Measurements from ENCODE around the gene CCNL1. TPM values are rescaled to one million over a fixed set of nuclear protein-coding genes. Genes with fewer than 3 reads are reported as not detected.

CCNL1 gene
- total RNA-seq, 1 experiment from 2014 or later: 114 TPM

DNA sequence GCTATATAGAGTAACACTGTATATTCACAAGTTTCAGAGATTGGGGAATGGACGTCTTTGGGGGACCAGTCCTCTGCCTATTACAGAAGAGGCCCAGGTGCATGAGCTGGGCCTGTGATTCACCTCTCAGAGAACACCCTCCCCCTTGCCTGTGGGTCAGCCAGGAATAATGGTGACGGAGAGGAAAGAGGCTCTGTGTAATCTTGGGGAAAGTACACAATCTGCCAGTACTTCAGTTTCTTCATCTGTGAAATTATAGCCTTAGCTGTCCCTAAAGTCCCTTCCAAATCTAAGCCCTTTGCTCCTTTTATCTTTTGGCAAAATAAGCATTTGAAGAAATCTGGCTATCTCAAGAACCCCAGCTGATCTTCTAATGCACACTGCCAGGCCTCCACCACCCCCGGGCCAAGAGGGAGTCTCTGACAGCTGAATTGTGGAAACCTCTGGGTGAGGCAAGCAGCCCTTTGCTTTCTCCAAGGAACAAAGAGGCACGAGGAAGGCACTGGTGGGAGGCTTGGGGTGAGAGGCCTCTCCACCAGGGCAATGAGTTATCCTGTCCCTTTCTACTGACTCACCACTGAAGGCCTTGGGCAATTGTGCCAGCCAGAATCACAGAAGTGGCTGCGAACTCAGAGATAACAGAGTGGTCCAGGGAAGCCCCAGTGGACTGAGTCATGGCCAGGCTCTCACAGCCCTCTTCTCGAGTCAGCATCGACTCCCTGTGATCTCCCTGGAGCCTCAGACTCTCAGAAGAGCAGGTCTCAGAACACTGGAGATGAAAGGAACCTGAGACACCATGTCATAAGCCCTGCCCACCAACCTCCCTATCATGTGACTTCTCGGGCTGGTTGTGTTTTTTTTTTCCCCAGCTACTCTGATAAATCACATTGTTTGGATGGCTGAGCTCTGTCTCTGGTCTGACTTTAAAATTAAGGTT, 31.8 kb downstream of the CCNL1 start:
- H3K9me3 ChIP-seq: no peaks in the 10 kb centered on the region
- peak; percentile 45 to 67 for DNase-seq
- H3K4me1 ChIP-seq: peaks cover 81% of the 10 kb centered on the region
- H3K36me3 ChIP-seq (ENCODE audit: control insufficient read depth, insufficient read depth, low read length): no peaks in the 10 kb centered on the region
- no peaks in the 10 kb centered on the region for H3K9me3 Mint-ChIP-seq (ENCODE audit: unreplicated experiment)
- no peaks in the 10 kb centered on the region for H3K27me3 Mint-ChIP-seq (ENCODE audit: insufficient read depth, unreplicated experiment)
- ChIA-PET CTCF (interaction anchor here (0.5 to 3.8 kb wide), 3 partner anchors 39 to 1600 kb away, joined by 3 to 26 read pairs (median 4); no protein-coding TSS in a partner anchor), POLR2A (interaction anchor here (1.3 to 4.4 kb wide), 2 partner anchors 9 to 40 kb away, joined by 5 to 43 read pairs; no protein-coding TSS in a partner anchor)
- no peaks in the 10 kb centered on the region for H3K27me3 ChIP-seq (replicated peaks; ENCODE audit: control insufficient read depth, insufficient read depth, low read length)
- no peak overlapping the region for H3K4me3 ChIP-seq (ENCODE audit: low read depth, low read length)
- peaks cover 6% of the 10 kb centered on the region for H3K36me3 Mint-ChIP-seq (ENCODE audit: insufficient read depth, unreplicated experiment)
- TF ChIP-seq, protein P1, sequence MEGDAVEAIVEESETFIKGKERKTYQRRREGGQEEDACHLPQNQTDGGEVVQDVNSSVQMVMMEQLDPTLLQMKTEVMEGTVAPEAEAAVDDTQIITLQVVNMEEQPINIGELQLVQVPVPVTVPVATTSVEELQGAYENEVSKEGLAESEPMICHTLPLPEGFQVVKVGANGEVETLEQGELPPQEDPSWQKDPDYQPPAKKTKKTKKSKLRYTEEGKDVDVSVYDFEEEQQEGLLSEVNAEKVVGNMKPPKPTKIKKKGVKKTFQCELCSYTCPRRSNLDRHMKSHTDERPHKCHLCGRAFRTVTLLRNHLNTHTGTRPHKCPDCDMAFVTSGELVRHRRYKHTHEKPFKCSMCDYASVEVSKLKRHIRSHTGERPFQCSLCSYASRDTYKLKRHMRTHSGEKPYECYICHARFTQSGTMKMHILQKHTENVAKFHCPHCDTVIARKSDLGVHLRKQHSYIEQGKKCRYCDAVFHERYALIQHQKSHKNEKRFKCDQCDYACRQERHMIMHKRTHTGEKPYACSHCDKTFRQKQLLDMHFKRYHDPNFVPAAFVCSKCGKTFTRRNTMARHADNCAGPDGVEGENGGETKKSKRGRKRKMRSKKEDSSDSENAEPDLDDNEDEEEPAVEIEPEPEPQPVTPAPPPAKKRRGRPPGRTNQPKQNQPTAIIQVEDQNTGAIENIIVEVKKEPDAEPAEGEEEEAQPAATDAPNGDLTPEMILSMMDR (IDR thresholded peaks at IDR 0.05; ENCODE audit: insufficient read depth in 1 of 2, low read depth in 1 of 2, low read length in 1 of 2, severe bottlenecking in 1 of 2, unreplicated experiment in 1 of 2): no peak
- TSS peak; percentile 15 for BruUV-seq (replicated peaks)
- H3K4me1 Mint-ChIP-seq (ENCODE audit: low read depth, unreplicated experiment): peaks cover 50% of the 10 kb centered on the region
- peak overlapping the region; percentile 95 for H3K27ac Mint-ChIP-seq (ENCODE audit: unreplicated experiment)
- H3K4me3 Mint-ChIP-seq (ENCODE audit: unreplicated experiment): peak overlapping the region; percentile 8
- intact Hi-C loops (cut with micrococcal nuclease; ENCODE audit: unreplicated experiment): no loop called here

DNA sequence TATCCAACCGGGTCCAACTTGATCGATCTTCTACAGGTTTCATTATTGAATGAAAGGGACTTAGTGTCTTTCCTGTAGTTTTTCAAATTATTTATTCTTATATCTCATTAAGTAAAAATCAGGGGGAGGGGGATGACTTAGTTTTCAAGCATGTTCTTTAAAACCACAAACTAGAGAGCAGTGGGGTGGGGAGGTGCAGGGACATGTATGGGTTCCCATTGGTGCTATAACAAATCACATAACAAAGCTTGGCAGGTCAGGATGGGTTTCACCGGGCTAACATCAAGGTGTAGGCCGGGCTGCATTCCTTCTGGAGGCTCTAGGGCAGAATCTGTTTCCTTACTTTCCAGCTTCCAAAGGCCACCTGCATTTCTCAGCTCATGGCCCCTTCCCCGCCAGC, 32.7 kb downstream of the CCNL1 start:
- H3K4me3 ChIP-seq (ENCODE audit: low read depth, low read length): no peak overlapping the region
- H3K36me3 Mint-ChIP-seq (ENCODE audit: insufficient read depth, unreplicated experiment): peaks cover 6% of the 10 kb centered on the region
- CTCF ChIA-PET: interaction anchor here (0.6 kb wide), 1 partner anchor 77 kb away, joined by 3 read pairs; no protein-coding TSS in a partner anchor
- H3K4me1 ChIP-seq: peaks cover 90% of the 10 kb centered on the region
- TF ChIP-seq, protein P1 (IDR thresholded peaks at IDR 0.05; ENCODE audit: insufficient read depth in 1 of 2, low read depth in 1 of 2, low read length in 1 of 2, severe bottlenecking in 1 of 2, unreplicated experiment in 1 of 2): no peak
- BruUV-seq (replicated peaks): no TSS peak
- H3K36me3 ChIP-seq (ENCODE audit: control insufficient read depth, insufficient read depth, low read length): no peaks in the 10 kb centered on the region
- intact Hi-C loops (cut with micrococcal nuclease; ENCODE audit: unreplicated experiment): no loop called here
- H3K27ac Mint-ChIP-seq (ENCODE audit: unreplicated experiment): peak overlapping the region; percentile 95
- H3K4me1 Mint-ChIP-seq (ENCODE audit: low read depth, unreplicated experiment): peaks cover 57% of the 10 kb centered on the region
- POLR2A ChIA-PET: interaction anchor here (1.1 to 4.4 kb wide), 3 partner anchors 8 to 39 kb away, joined by 3 to 43 read pairs (median 5); no protein-coding TSS in a partner anchor
- no peaks in the 10 kb centered on the region for H3K27me3 Mint-ChIP-seq (ENCODE audit: insufficient read depth, unreplicated experiment)
- DNase-seq: no peak
- no peaks in the 10 kb centered on the region for H3K9me3 ChIP-seq
- no peaks in the 10 kb centered on the region for H3K27me3 ChIP-seq (replicated peaks; ENCODE audit: control insufficient read depth, insufficient read depth, low read length)
- H3K9me3 Mint-ChIP-seq (ENCODE audit: unreplicated experiment): no peaks in the 10 kb centered on the region
- H3K4me3 Mint-ChIP-seq (ENCODE audit: unreplicated experiment): no peak overlapping the region

DNA sequence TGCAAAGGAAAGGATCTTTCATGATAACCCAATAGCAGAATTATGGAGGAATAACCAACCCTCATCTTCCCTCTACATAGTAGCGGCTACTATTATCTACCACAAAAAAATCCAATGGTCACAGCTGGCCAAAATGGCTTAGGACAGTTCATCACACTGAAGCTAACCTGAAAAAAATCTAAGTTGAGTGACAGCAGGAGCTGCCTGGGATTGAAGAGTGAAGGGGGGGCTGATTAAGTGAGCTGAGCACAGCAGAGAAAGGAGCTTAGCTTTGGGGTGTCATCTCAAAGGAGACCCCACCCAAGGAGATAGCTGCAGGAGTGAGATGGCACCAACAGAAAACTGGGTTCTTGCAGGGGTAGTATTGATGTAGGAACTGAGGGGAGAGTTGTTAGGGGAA, 33.6 kb downstream of the CCNL1 start:
- CTCF ChIA-PET: interaction anchor here (0.7 kb wide), 1 partner anchor 38 kb away, joined by 7 read pairs; no protein-coding TSS in a partner anchor
- no peak overlapping the region for H3K4me3 ChIP-seq (ENCODE audit: low read depth, low read length)
- H3K36me3 ChIP-seq (ENCODE audit: control insufficient read depth, insufficient read depth, low read length): no peaks in the 10 kb centered on the region
- Mint-ChIP-seq H3K9me3 (ENCODE audit: unreplicated experiment) (no peaks in the 10 kb centered on the region), H3K27me3 (ENCODE audit: insufficient read depth, unreplicated experiment) (no peaks in the 10 kb centered on the region), H3K36me3 (ENCODE audit: insufficient read depth, unreplicated experiment) (peaks cover 6% of the 10 kb centered on the region), H3K27ac (ENCODE audit: unreplicated experiment) (peak overlapping the region; percentile 69), H3K4me3 (ENCODE audit: unreplicated experiment) (no peak overlapping the region), H3K4me1 (ENCODE audit: low read depth, unreplicated experiment) (peaks cover 66% of the 10 kb centered on the region)
- peaks cover 97% of the 10 kb centered on the region for H3K4me1 ChIP-seq
- H3K27me3 ChIP-seq (replicated peaks; ENCODE audit: control insufficient read depth, insufficient read depth, low read length): no peaks in the 10 kb centered on the region
- intact Hi-C loops (cut with micrococcal nuclease; ENCODE audit: unreplicated experiment): no loop called here
- POLR2A ChIA-PET: interaction anchor here (0.6 to 4.4 kb wide), 4 partner anchors 11 to 194 kb away, joined by 3 to 43 read pairs (median 3); no protein-coding TSS in a partner anchor
- H3K9me3 ChIP-seq: no peaks in the 10 kb centered on the region
- no peak for DNase-seq
- no TSS peak for BruUV-seq (replicated peaks)
- TF ChIP-seq, protein P1 (IDR thresholded peaks at IDR 0.05; ENCODE audit: insufficient read depth in 1 of 2, low read depth in 1 of 2, low read length in 1 of 2, severe bottlenecking in 1 of 2, unreplicated experiment in 1 of 2): no peak

All from Caco-2 (cell line).